ENCODE results near the gene HCRTR1. TPM values are rescaled to one million over a fixed set of nuclear protein-coding genes. Genes with fewer than 3 reads are reported as not detected.

HCRTR1 gene
- total and polyA plus RNA-seq, 4 donors: 0.18 to 0.42 TPM; not detected in 2

DNA sequence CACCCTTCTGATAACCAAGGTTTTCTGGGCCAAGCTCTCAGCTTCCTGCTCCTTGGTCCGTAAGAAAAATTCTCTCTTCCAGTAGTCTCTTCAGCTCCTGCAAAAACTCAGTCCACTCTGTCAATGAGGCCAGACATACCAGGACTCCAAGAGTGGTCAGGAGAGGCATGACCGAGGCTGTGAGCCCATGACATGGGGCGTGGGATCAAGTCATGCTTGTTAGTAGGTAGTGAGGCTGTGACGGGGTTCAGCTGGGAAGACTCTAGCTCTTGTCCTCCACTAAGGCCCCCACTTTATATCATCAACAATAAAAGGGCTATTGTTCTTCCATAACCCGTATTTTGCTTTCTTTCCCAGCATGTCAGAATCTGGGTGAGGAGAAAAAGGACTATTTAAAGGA, 10.1 kb upstream of the HCRTR1 start:
- no peaks in the 10 kb centered on the region for H3K27me3 ChIP-seq (ENCODE audit: control insufficient read depth in 1 of 2, insufficient read depth in 2 of 2, low read length in 1 of 2)
- H3K36me3 ChIP-seq (ENCODE audit: control insufficient read depth in 1 of 2, insufficient read depth in 2 of 2, low read length in 1 of 2): no peaks in the 10 kb centered on the region
- 93 to 94% methylated on average over 5 of the region's 5 CpGs for WGBS, 2 donors
- H3K9me3 ChIP-seq (ENCODE audit: control insufficient read depth, low read length): no peaks in the 10 kb centered on the region
- no peak overlapping the region for H3K4me3 ChIP-seq (ENCODE audit: low read length in 2 of 2)
- intact Hi-C loops (cut with DNase I): no loop called here
- no peaks in the 10 kb centered on the region for H3K4me1 ChIP-seq (ENCODE audit: control insufficient read depth in 1 of 2, insufficient read depth in 2 of 2, low read length in 2 of 2)
- H3K27ac ChIP-seq (ENCODE audit: low read depth in 1 of 2, low read length in 2 of 2): no peak overlapping the region
- no peak for ATAC-seq (ENCODE audit: low FRiP score)
- no peak for DNase-seq

DNA sequence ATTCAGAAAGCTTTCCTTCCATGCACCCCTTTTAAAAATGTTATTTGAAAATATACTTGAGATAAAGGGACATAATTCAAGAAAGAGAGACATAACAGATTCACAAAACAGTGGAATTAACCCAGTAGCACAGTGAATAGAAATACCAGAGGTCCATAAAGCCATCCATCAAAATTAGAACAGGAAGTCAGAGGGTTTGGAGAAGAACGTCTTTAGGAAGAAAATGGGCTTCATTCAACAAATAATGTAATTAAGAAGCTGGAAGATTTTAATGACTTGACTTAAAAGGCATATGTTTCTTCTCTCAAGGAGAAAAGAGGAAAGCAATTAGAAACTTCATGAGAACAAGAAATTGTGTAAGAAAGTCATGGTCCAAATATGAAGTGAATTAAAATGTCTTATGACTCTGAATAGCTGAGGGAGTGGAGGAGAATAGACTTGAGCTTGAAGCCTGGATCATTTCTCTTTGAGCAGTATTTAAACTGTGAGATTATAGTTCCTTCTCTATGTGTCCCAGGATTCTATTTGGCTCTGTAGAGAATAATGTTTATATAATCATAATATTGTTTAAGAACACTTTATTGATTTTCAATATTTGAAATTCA, 7.9 kb upstream of the HCRTR1 start:
- H3K9me3 ChIP-seq (ENCODE audit: control insufficient read depth, low read length): no peaks in the 10 kb centered on the region
- H3K4me1 ChIP-seq (ENCODE audit: control insufficient read depth in 1 of 2, insufficient read depth in 2 of 2, low read length in 2 of 2): no peaks in the 10 kb centered on the region
- no peaks in the 10 kb centered on the region for H3K36me3 ChIP-seq (ENCODE audit: control insufficient read depth in 1 of 2, insufficient read depth in 2 of 2, low read length in 1 of 2)
- no peak overlapping the region for H3K4me3 ChIP-seq (ENCODE audit: low read length in 2 of 2)
- H3K27ac ChIP-seq (ENCODE audit: low read depth in 1 of 2, low read length in 2 of 2): no peak overlapping the region
- H3K27me3 ChIP-seq (ENCODE audit: control insufficient read depth in 1 of 2, insufficient read depth in 2 of 2, low read length in 1 of 2): no peaks in the 10 kb centered on the region
- intact Hi-C loops (cut with DNase I): no loop called here
- DNase-seq: no peak
- WGBS, 2 donors: 39 to 52% methylated on average over 1 of the region's 1 CpG
- ATAC-seq (ENCODE audit: low FRiP score): no peak

DNA sequence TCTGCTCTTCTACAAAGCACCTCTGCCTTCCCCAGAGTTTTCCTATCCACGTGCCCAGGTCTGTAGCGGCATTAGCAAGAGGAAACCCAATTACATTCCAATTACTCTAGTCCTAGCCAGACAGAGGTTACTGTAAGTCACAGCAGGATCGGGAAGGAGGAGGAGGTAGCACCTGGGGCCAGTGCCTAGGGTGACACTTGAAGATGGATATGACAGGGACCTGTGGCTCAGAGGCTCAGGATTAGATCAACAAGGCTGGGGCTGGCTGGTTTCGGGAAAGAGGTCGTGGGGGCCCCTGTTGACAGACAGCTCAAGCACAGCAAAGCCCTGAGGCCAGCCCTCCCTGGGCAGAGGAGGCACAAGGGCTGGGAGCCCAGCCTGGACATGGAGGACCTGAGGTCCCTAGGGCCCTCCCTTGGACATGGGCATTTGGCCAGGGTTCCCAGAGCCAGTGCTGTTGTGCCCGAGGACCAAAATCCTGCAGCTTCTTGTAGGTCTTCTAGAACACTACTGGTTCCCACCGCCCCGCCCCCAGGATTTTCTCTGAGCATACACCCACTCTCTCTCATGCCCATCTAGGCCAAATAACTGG, 3.0 kb upstream of the HCRTR1 start:
- no peak overlapping the region for H3K27ac ChIP-seq (ENCODE audit: low read depth in 1 of 2, low read length in 2 of 2)

DNA sequence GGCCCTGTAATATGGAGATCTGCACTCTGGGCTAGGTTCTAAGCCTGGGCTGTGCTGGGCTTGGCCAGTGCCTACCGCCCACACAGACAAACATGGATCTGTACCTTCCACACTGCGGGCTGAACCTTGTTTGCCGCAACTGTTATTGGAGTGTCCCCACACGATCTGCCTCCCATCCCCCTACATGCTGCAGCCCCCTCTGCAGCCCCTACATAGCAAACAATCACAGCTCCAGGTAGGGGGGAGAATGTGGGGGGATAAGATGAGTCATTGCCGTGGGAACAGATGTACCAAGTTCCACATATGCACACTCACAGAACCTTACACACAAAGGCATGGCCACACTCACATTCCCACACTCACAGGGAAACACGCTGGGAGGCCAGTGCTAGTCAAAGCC, 2.1 kb upstream of the HCRTR1 start:
- intact Hi-C loops (cut with DNase I): no loop called here
- Histone ChIP-seq H3K4me1 (ENCODE audit: control insufficient read depth in 1 of 2, insufficient read depth in 2 of 2, low read length in 2 of 2) (no peaks in the 10 kb centered on the region), H3K27me3 (ENCODE audit: control insufficient read depth in 1 of 2, insufficient read depth in 2 of 2, low read length in 1 of 2) (no peaks in the 10 kb centered on the region), H3K4me3 (ENCODE audit: low read length in 2 of 2) (no peak overlapping the region), H3K36me3 (ENCODE audit: control insufficient read depth in 1 of 2, insufficient read depth in 2 of 2, low read length in 1 of 2) (no peaks in the 10 kb centered on the region), H3K27ac (ENCODE audit: low read depth in 1 of 2, low read length in 2 of 2) (no peak overlapping the region), H3K9me3 (ENCODE audit: control insufficient read depth, low read length) (no peaks in the 10 kb centered on the region)
- ATAC-seq (ENCODE audit: low FRiP score) (no peak), DNase-seq (no peak)
- 90 to 94% methylated on average over 6 of the region's 6 CpGs for WGBS, 2 donors

More for the DNA sequence above, 3.0 kb upstream of the HCRTR1 start:
- ATAC-seq (ENCODE audit: low FRiP score): peak; percentile 55
- intact Hi-C loops (cut with DNase I): no loop called here
- H3K4me1 ChIP-seq (ENCODE audit: control insufficient read depth in 1 of 2, insufficient read depth in 2 of 2, low read length in 2 of 2): no peaks in the 10 kb centered on the region
- H3K27me3 ChIP-seq (ENCODE audit: control insufficient read depth in 1 of 2, insufficient read depth in 2 of 2, low read length in 1 of 2): no peaks in the 10 kb centered on the region
- no peaks in the 10 kb centered on the region for H3K9me3 ChIP-seq (ENCODE audit: control insufficient read depth, low read length)
- 18 to 32% methylated on average over 8 of the region's 8 CpGs for WGBS, 2 donors
- H3K36me3 ChIP-seq (ENCODE audit: control insufficient read depth in 1 of 2, insufficient read depth in 2 of 2, low read length in 1 of 2): no peaks in the 10 kb centered on the region
- no peak for DNase-seq
- H3K4me3 ChIP-seq (ENCODE audit: low read length in 2 of 2): no peak overlapping the region

DNA sequence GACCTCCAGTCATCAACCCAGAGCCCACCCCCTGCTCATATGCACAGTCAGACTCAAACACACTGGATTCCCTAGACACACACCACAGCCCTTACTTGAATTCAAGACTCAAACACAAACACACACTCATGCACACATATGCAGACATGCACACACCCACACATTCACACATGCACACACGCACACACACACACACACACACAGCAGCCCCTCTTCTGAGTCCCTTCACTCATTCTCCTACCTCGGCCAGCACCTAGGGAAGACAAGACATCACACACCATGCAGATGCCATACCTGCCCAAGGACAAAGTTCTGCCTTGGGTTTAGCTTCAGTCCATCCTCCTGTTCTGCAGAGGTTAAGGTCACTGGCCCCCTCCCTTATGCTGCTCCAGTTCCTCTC, 1.6 kb upstream of the HCRTR1 start:
- DNase-seq (no peak), ATAC-seq (ENCODE audit: low FRiP score) (no peak)
- Histone ChIP-seq H3K4me1 (ENCODE audit: control insufficient read depth in 1 of 2, insufficient read depth in 2 of 2, low read length in 2 of 2) (no peaks in the 10 kb centered on the region), H3K36me3 (ENCODE audit: control insufficient read depth in 1 of 2, insufficient read depth in 2 of 2, low read length in 1 of 2) (no peaks in the 10 kb centered on the region), H3K27ac (ENCODE audit: low read depth in 1 of 2, low read length in 2 of 2) (no peak overlapping the region), H3K9me3 (ENCODE audit: control insufficient read depth, low read length) (no peaks in the 10 kb centered on the region), H3K27me3 (ENCODE audit: control insufficient read depth in 1 of 2, insufficient read depth in 2 of 2, low read length in 1 of 2) (no peaks in the 10 kb centered on the region), H3K4me3 (ENCODE audit: low read length in 2 of 2) (no peak overlapping the region)
- 64 to 73% methylated on average over 2 of the region's 2 CpGs for WGBS, 2 donors
- intact Hi-C loops (cut with DNase I): loop anchor here in 1 of 2 donors (2.0 kb wide), 1 partner anchor 49 kb away; no protein-coding TSS in a partner anchor

DNA sequence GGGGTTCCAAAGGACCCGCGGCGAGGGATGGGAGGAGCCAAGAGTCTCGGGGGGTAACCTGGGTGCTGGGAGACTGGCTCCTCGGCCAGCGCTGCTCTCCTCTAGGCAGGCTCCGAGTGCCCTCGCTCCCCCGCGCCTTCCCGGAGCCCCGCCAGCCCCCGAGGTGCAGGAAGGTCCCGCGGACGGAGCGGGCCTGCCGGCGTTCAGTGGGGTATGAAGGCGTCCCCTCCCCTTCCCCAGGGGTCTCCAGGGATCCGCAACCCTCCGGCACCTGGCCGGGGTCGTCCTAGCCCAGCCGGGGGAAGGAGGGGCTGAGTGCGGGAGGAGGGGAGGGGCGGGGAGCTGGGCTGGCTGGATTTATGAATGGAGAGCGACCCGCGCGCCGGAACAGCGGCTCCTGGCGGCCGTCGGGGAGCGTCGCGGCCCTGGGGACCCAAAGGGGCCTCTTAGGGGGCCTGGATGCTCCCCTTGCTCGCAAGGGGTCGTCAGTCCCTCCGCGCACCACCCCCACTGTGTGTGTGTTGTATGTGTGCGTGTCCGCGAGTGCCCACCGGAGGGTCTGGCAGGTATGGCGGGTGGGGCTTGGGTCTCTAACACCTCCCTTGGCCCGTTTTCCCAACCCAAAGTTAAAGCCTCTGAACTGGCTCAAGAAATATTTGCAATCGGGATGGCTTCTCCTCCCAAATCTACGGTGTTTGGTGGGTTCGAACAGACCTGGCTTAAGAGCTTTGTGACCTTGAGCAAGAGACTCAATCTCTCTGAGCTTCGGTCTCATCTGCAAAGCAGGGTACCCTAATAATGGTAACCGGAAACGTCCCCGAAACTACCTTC, 642 bp downstream of the HCRTR1 start:
- Histone ChIP-seq H3K9me3 (ENCODE audit: control insufficient read depth, low read length) (no peaks in the 10 kb centered on the region), H3K4me3 (ENCODE audit: low read length in 2 of 2) (peak overlapping the region; percentile 34 to 50), H3K36me3 (ENCODE audit: control insufficient read depth in 1 of 2, insufficient read depth in 2 of 2, low read length in 1 of 2) (no peaks in the 10 kb centered on the region), H3K27me3 (ENCODE audit: control insufficient read depth in 1 of 2, insufficient read depth in 2 of 2, low read length in 1 of 2) (no peaks in the 10 kb centered on the region), H3K4me1 (ENCODE audit: control insufficient read depth in 1 of 2, insufficient read depth in 2 of 2, low read length in 2 of 2) (no peaks in the 10 kb centered on the region), H3K27ac (ENCODE audit: low read depth in 1 of 2, low read length in 2 of 2) (no peak overlapping the region)
- WGBS, 2 donors: 14 to 17% methylated on average over 44 to 56 of the region's 56 CpGs
- intact Hi-C loops (cut with DNase I): loop anchor here in 1 of 2 donors (2.0 kb wide), 1 partner anchor 51 kb away; no protein-coding TSS in a partner anchor
- peak in 1 of 2 donors; percentile 87 for DNase-seq
- peak; percentile 58 for ATAC-seq (ENCODE audit: low FRiP score)

DNA sequence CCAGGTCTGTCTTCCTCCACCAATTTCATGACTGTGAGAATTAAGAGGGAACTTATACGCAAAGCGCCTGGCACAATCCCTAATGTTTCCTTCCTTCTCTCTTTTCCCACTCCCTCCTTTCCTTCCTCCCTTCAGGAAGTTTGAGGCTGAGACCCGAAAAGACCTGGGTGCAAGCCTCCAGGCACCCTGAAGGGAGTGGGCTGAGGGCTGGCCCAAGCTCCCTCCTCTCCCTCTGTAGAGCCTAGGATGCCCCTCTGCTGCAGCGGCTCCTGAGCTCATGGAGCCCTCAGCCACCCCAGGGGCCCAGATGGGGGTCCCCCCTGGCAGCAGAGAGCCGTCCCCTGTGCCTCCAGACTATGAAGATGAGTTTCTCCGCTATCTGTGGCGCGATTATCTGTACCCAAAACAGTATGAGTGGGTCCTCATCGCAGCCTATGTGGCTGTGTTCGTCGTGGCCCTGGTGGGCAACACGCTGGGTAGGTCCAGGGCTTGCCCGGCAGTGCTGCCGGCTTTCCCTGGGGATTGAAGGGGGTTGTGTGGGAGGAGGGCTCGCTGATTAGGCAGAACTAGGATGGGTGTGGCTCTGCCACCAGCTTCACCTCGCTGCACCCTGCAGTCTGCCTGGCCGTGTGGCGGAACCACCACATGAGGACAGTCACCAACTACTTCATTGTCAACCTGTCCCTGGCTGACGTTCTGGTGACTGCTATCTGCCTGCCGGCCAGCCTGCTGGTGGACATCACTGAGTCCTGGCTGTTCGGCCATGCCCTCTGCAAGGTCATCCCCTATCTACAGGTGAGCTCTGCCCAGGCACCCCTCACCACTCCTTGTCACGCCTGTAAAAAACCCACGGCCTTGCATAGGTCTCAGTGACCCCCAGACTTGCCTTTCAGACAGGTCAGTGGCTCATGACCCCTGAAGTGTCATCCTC, 1.7 kb downstream of the HCRTR1 start:
- intact Hi-C loops (cut with DNase I): no loop called here
- H3K4me3 ChIP-seq (ENCODE audit: low read length in 2 of 2): no peak overlapping the region
- H3K9me3 ChIP-seq (ENCODE audit: control insufficient read depth, low read length): no peaks in the 10 kb centered on the region
- ATAC-seq (ENCODE audit: low FRiP score) (no peak), DNase-seq (no peak)
- no peaks in the 10 kb centered on the region for H3K27me3 ChIP-seq (ENCODE audit: control insufficient read depth in 1 of 2, insufficient read depth in 2 of 2, low read length in 1 of 2)
- no peaks in the 10 kb centered on the region for H3K4me1 ChIP-seq (ENCODE audit: control insufficient read depth in 1 of 2, insufficient read depth in 2 of 2, low read length in 2 of 2)
- no peak overlapping the region for H3K27ac ChIP-seq (ENCODE audit: low read depth in 1 of 2, low read length in 2 of 2)
- 88% methylated on average over 23 of the region's 23 CpGs for WGBS, 2 donors
- H3K36me3 ChIP-seq (ENCODE audit: control insufficient read depth in 1 of 2, insufficient read depth in 2 of 2, low read length in 1 of 2): no peaks in the 10 kb centered on the region

Measured in aorta (tissue), 5 donors.